Right atrium auricular region (tissue), 2 donors: ENCODE results near the gene DDIT3. TPM values are rescaled to one million over a fixed set of nuclear protein-coding genes. Genes with fewer than 3 reads are reported as not detected.

Source experiments
- DNase-seq: peaks from one replicate; pipeline ENCODE4 v3.0.0-alpha.2; 2019; ENCODE audit warnings: low spot score
- H3K27ac ChIP-seq, 2 donors: fragments of 200-600 bp; sonication (generic); 1 replicate in 1 of 2; 2 replicates in 1 of 2; pipeline ENCODE4 v1.5.1; 2016 to 2019
- H3K27me3 ChIP-seq, 2 donors: fragments of 200-600 bp; sonication (generic); one replicate each; pipeline versions ENCODE4 v1.5.1 to v1.6.0; 2017 to 2019
- H3K36me3 ChIP-seq: fragments of 200-600 bp; sonication (generic); one replicate; pipeline ENCODE4 v1.5.1; 2016
- H3K4me1 ChIP-seq, 2 donors: fragments of 200-600 bp; sonication (generic); one replicate each; pipeline versions ENCODE4 v1.5.1 to v1.6.0; 2017 to 2019
- H3K4me3 ChIP-seq, 2 donors: fragments of 200-600 bp; sonication (generic); 1 replicate in 1 of 2; 2 replicates in 1 of 2; pipeline ENCODE4 v1.5.1; 2017 to 2019; ENCODE audit warnings: mild to moderate bottlenecking in 1 of 2, moderate library complexity in 1 of 2
- H3K9me3 ChIP-seq, 2 donors: fragments of 200-600 bp; sonication (generic); one replicate each; pipeline ENCODE4 v1.5.1; 2019
- CTCF ChIP-seq, 2 donors: fragments of 200-600 bp; sonication (generic); IDR thresholded peaks; one replicate each; pipeline ENCODE4 v1.5.1; 2019; ENCODE audit warnings: antibody characterized with exemption in 2 of 2
- microRNA counts, 2 donors: library from miRNA; unstranded; fragments of <30 nt; microRNA quantifications; one replicate each; lab custom pipeline; 2016 to 2017
- microRNA-seq, 2 donors: library from miRNA; unstranded; fragments of <30 nt; microRNA quantifications; one replicate each; pipeline ENCODE4, GENCODE V29; 2016 to 2017; ENCODE audit warnings: borderline number of aligned reads in 2 of 2, borderline replicate concordance in 1 of 2
- total RNA-seq, 2 donors: library from RNA; depleted of rRNA; stranded (reverse); fragments of >200 nt; gene quantifications; one replicate each; pipeline ENCODE4 v1.1.0, GENCODE V29; 2016

Gene DDIT3
- total RNA-seq, 2 donors from 2014 or later, result 19.8 to 25.0 TPM

- H3K4me1 ChIP-seq, result peaks cover 0 to 7% of the 10 kb centered on the region in 2 donors
- H3K9me3 ChIP-seq, result no peaks in the 10 kb centered on the region
- DNase-seq, result no peak
- H3K27ac ChIP-seq, result no peak overlapping the region
- H3K27me3 ChIP-seq, result peaks cover 5 to 9% of the 10 kb centered on the region in 2 donors
- no peaks in the 10 kb centered on the region for H3K36me3 ChIP-seq
- no peak for TF ChIP-seq CTCF (IDR thresholded peaks at IDR 0.05)
- H3K4me3 ChIP-seq, result no peak overlapping the region
These were observed 49.9 kb downstream of the DDIT3 start for GRCh38 chr12:57470286-57470969.

GRCh38 chr12:57469296-57470164 lies 50.8 kb downstream of the DDIT3 start:
- DNase-seq, result no peak
- Histone ChIP-seq H3K4me3 (no peak overlapping the region), H3K9me3 (no peaks in the 10 kb centered on the region), H3K4me1 (no peaks in the 10 kb centered on the region), H3K27me3 (peaks cover 0 to 4% of the 10 kb centered on the region in 2 donors), H3K36me3 (no peaks in the 10 kb centered on the region), H3K27ac (no peak overlapping the region)
- no peak for TF ChIP-seq CTCF (IDR thresholded peaks at IDR 0.05)

DNA sequence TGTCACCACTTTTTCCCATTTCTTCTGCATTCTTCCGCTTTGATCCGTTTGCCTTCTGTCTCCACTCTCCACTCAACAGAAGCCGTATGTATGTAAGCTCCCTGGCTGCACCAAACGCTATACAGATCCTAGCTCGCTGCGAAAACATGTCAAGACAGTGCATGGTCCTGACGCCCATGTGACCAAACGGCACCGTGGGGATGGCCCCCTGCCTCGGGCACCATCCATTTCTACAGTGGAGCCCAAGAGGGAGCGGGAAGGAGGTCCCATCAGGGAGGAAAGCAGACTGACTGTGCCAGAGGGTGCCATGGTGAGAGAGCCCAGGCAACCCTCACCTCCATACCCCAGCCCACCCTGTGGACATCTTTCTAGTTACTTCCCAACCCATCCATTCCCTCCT lies 52.4 kb downstream of the DDIT3 start:
- Histone ChIP-seq H3K36me3 (no peaks in the 10 kb centered on the region), H3K4me1 (peaks cover 0 to under 1% of the 10 kb centered on the region in 2 donors), H3K4me3 (no peak overlapping the region), H3K27me3 (no peaks in the 10 kb centered on the region), H3K9me3 (no peaks in the 10 kb centered on the region), H3K27ac (no peak overlapping the region)
- no peak for DNase-seq
- TF ChIP-seq CTCF (IDR thresholded peaks at IDR 0.05), result no peak

DNA sequence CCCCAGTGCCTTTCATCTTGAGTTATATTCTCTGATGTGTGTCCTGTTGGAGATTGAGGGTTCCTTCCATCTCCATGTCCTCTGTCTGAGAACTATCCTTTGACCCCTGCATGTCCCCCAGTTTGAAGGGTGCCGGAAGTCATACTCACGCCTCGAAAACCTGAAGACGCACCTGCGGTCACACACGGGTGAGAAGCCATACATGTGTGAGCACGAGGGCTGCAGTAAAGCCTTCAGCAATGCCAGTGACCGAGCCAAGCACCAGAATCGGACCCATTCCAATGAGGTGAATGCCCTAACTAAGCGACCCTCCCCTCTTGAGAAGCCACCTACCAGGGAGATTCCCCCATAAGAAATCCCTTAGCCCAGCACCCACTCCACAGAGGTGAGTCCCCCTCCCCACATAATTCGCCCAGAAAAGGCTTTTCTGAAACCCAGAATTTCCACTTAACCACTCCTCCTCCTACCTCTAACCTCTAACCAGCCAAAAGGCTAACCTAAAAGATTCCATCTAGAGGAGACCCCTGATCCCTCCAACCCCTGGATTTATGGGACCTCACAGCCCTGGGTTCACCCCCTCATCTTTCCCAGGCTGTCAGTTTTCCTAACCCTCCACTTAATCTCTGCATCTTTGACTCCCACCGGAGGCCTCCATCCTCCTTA lies 53.0 kb downstream of the DDIT3 start:
- H3K9me3 ChIP-seq, result no peaks in the 10 kb centered on the region
- no peak for DNase-seq
- H3K27me3 ChIP-seq, result no peaks in the 10 kb centered on the region
- H3K27ac ChIP-seq, result no peak overlapping the region
- H3K36me3 ChIP-seq, result no peaks in the 10 kb centered on the region
- no peak overlapping the region for H3K4me3 ChIP-seq
- H3K4me1 ChIP-seq, result peaks cover 0 to 6% of the 10 kb centered on the region in 2 donors
- TF ChIP-seq CTCF (IDR thresholded peaks at IDR 0.05), result no peak

MicroRNA genes within 50 kb of the gene (microRNA counts, 767-probe panel; counts per million panel counts)
- 0 to 496 counts per million in 2 donors for microRNA hsa-miR-616-3p (lab: Ali Mortazavi, UCI)

Small RNAs within 50 kb of the gene (microRNA-seq; reads per million reads assigned to microRNA genes)
- 0.71 to 2.8 reads per million in 2 donors for gene MIR616
- gene MIR6758, result 0 reads per million in 2 donors

Other genes starting within 250 kb of the DDIT3 start
- 10 to 100 TPM; 31.7 to 47.8 TPM for gene R3HDM2, start 89.5 kb downstream of the DDIT3 start, total RNA-seq
- not detected for gene INHBC, start 85.7 kb downstream of the DDIT3 start, total RNA-seq
- not detected for gene INHBE, start 65.2 kb downstream of the DDIT3 start, total RNA-seq
- 1 to 10 TPM in 1 of 2 donors, not detected in 1; 1.2 TPM for gene GLI1, start 60.7 kb downstream of the DDIT3 start, total RNA-seq
- gene ARHGAP9, start 40.6 kb downstream of the DDIT3 start, total RNA-seq, result 1 to 10 TPM; 3.4 to 4.2 TPM
- 10 to 100 TPM; 36.9 to 41.0 TPM for gene MARS1, start 32.4 kb downstream of the DDIT3 start, total RNA-seq
- 10 to 100 TPM; 12.5 to 14.4 TPM for gene MBD6, start 2.3 kb upstream of the DDIT3 start, total RNA-seq
- gene DCTN2, start 26.7 kb upstream of the DDIT3 start, total RNA-seq, result 100 to 1,000 TPM; 109 to 114 TPM
- gene KIF5A, start 29.5 kb upstream of the DDIT3 start, total RNA-seq, result under 1 TPM; 0.11 to 0.12 TPM
- 10 to 100 TPM; 22.1 to 25.2 TPM for gene PIP4K2C, start 70.7 kb upstream of the DDIT3 start, total RNA-seq
- gene DTX3, start 84.3 kb upstream of the DDIT3 start, total RNA-seq, result 10 to 100 TPM; 22.3 to 32.5 TPM
- 10 to 100 TPM in 1 of 2 donors, 1 to 10 TPM in 1; 7.4 to 11.0 TPM for gene ARHGEF25, start 90.9 kb upstream of the DDIT3 start, total RNA-seq
- gene B4GALNT1, start 112.7 kb upstream of the DDIT3 start, total RNA-seq, result 1 to 10 TPM; 3.5 to 4.4 TPM
- 100 to 1,000 TPM; 161 to 173 TPM for gene OS9, start 173.6 kb upstream of the DDIT3 start, total RNA-seq
- 1 to 10 TPM in 1 of 2 donors, under 1 TPM in 1; 0.75 to 4.8 TPM for gene AGAP2, start 218.2 kb upstream of the DDIT3 start, total RNA-seq
- gene TSPAN31, start 224.5 kb upstream of the DDIT3 start, total RNA-seq, result 10 to 100 TPM; 50.3 to 59.6 TPM
- gene CDK4, start 231.8 kb upstream of the DDIT3 start, total RNA-seq, result 10 to 100 TPM; 32.1 to 59.7 TPM
- 10 to 100 TPM in 1 of 2 donors, 1 to 10 TPM in 1; 8.4 to 11.6 TPM for gene MARCHF9, start 234.6 kb upstream of the DDIT3 start, total RNA-seq
- under 1 TPM; 0.28 to 0.33 TPM for gene CYP27B1, start 246.6 kb upstream of the DDIT3 start, total RNA-seq